ENCODE results near the gene TAL2. TPM values are rescaled to one million over a fixed set of nuclear protein-coding genes. Genes with fewer than 3 reads are reported as not detected.

TAL2 gene
- polyA plus RNA-seq, 1 donor from 2014 or later: 9.3 TPM

- Mint-ChIP-seq H3K36me3 (peaks cover 8% of the 10 kb centered on the region), H3K27ac (peak overlapping the region; percentile 40 to 99 (median 77)), H3K4me1 (peaks cover 30 to 31% (median 31%) of the 10 kb centered on the region in 3 donors), H3K9me3 (no peaks in the 10 kb centered on the region), H3K4me3 (peak overlapping the region in 3 of 4 donors; percentile 40 to 84 (median 41)), H3K27me3 (peaks cover 2% of the 10 kb centered on the region)
Observed at GRCh38 chr9:105661011-105661410, 1.2 kb upstream of the TAL2 start.

- Mint-ChIP-seq H3K4me3 (no peak overlapping the region), H3K9me3 (no peaks in the 10 kb centered on the region), H3K36me3 (peaks cover 8% of the 10 kb centered on the region)
Observed at GRCh38 chr9:105663914-105664313, 1.7 kb downstream of the TAL2 start.

GRCh38 chr9:105667867-105668266 lies 5.6 kb downstream of the TAL2 start:
- Mint-ChIP-seq H3K4me3 (no peak overlapping the region), H3K4me1 (peaks cover 1 to 5% (median 5%) of the 10 kb centered on the region in 3 donors), H3K9me3 (peaks cover under 1 to 2% (median 1%) of the 10 kb centered on the region in 3 donors)

More at GRCh38 chr9:105663914-105664313, 1.7 kb downstream of the TAL2 start:
- Mint-ChIP-seq H3K27ac (no peak overlapping the region), H3K27me3 (peaks cover 3% of the 10 kb centered on the region), H3K4me1 (peaks cover 18 to 20% (median 18%) of the 10 kb centered on the region in 3 donors)

GRCh38 chr9:105670315-105670714 lies 8.1 kb downstream of the TAL2 start:
- peaks cover 1% of the 10 kb centered on the region for H3K36me3 Mint-ChIP-seq
- H3K4me3 Mint-ChIP-seq: no peak overlapping the region
- H3K9me3 Mint-ChIP-seq: peaks cover 2 to 6% (median 6%) of the 10 kb centered on the region in 3 donors
- H3K27ac Mint-ChIP-seq: no peak overlapping the region
- H3K27me3 Mint-ChIP-seq: peaks cover 7% of the 10 kb centered on the region
- H3K4me1 Mint-ChIP-seq: peaks cover 11 to 17% (median 16%) of the 10 kb centered on the region in 3 donors

More at GRCh38 chr9:105667867-105668266, 5.6 kb downstream of the TAL2 start:
- peaks cover 7% of the 10 kb centered on the region for H3K27me3 Mint-ChIP-seq
- H3K36me3 Mint-ChIP-seq: peaks cover 5% of the 10 kb centered on the region
- H3K27ac Mint-ChIP-seq: no peak overlapping the region

GRCh38 chr9:105670775-105671174 lies 8.5 kb downstream of the TAL2 start:
- H3K36me3 Mint-ChIP-seq: no peaks in the 10 kb centered on the region
- no peak overlapping the region for H3K27ac Mint-ChIP-seq
- no peak overlapping the region for H3K4me3 Mint-ChIP-seq
- peaks cover 2 to 6% (median 6%) of the 10 kb centered on the region in 3 donors for H3K9me3 Mint-ChIP-seq
- peaks cover 7% of the 10 kb centered on the region for H3K27me3 Mint-ChIP-seq
- peaks cover 11 to 17% (median 16%) of the 10 kb centered on the region in 3 donors for H3K4me1 Mint-ChIP-seq

- H3K36me3 Mint-ChIP-seq: no peaks in the 10 kb centered on the region
- H3K27me3 Mint-ChIP-seq: peaks cover 6% of the 10 kb centered on the region
- peaks cover 2 to 6% (median 6%) of the 10 kb centered on the region in 3 donors for H3K9me3 Mint-ChIP-seq
- peak overlapping the region in 1 of 3 donors; percentile 92 for H3K27ac Mint-ChIP-seq
- H3K4me3 Mint-ChIP-seq: peak overlapping the region; percentile 54 to 85 (median 71)
- H3K4me1 Mint-ChIP-seq: peaks cover 11 to 17% (median 16%) of the 10 kb centered on the region in 3 donors
Observed at GRCh38 chr9:105672711-105673234, 10.5 kb downstream of the TAL2 start.

- Mint-ChIP-seq H3K27me3 (peaks cover 4% of the 10 kb centered on the region), H3K36me3 (no peaks in the 10 kb centered on the region), H3K4me1 (peaks cover 11 to 17% (median 16%) of the 10 kb centered on the region in 3 donors), H3K27ac (no peak overlapping the region), H3K9me3 (peaks cover 2 to 6% (median 6%) of the 10 kb centered on the region in 3 donors), H3K4me3 (peak overlapping the region in 2 of 4 donors; percentile 18 to 79)
Observed at GRCh38 chr9:105673850-105674387, 11.7 kb downstream of the TAL2 start.

GRCh38 chr9:105676351-105676923 lies 14.2 kb downstream of the TAL2 start:
- peaks cover 3% of the 10 kb centered on the region for H3K27me3 Mint-ChIP-seq
- H3K9me3 Mint-ChIP-seq: peaks cover 0 to 6% (median 6%) of the 10 kb centered on the region in 3 donors
- H3K4me1 Mint-ChIP-seq: peaks cover 11 to 17% (median 16%) of the 10 kb centered on the region in 3 donors
- H3K36me3 Mint-ChIP-seq: no peaks in the 10 kb centered on the region
- no peak overlapping the region for H3K4me3 Mint-ChIP-seq
- H3K27ac Mint-ChIP-seq: no peak overlapping the region

GRCh38 chr9:105678163-105678562 lies 15.9 kb downstream of the TAL2 start:
- H3K27me3 Mint-ChIP-seq: peaks cover 3% of the 10 kb centered on the region
- peaks cover 2% of the 10 kb centered on the region for H3K36me3 Mint-ChIP-seq
- H3K27ac Mint-ChIP-seq: no peak overlapping the region
- H3K4me1 Mint-ChIP-seq: peaks cover 7 to 9% (median 8%) of the 10 kb centered on the region in 3 donors
- peaks cover 0 to 3% (median 2%) of the 10 kb centered on the region in 3 donors for H3K9me3 Mint-ChIP-seq
- H3K4me3 Mint-ChIP-seq: no peak overlapping the region

- Mint-ChIP-seq H3K36me3 (peaks cover 2% of the 10 kb centered on the region), H3K9me3 (no peaks in the 10 kb centered on the region), H3K27ac (no peak overlapping the region), H3K4me1 (peaks cover 2 to 5% (median 4%) of the 10 kb centered on the region in 3 donors), H3K4me3 (no peak overlapping the region), H3K27me3 (peaks cover 3% of the 10 kb centered on the region)
Observed at GRCh38 chr9:105678781-105679180, 16.5 kb downstream of the TAL2 start.

GRCh38 chr9:105679257-105680022 lies 17.2 kb downstream of the TAL2 start:
- H3K4me3 Mint-ChIP-seq: no peak overlapping the region
- no peaks in the 10 kb centered on the region for H3K9me3 Mint-ChIP-seq
- H3K4me1 Mint-ChIP-seq: no peaks in the 10 kb centered on the region
- H3K36me3 Mint-ChIP-seq: peaks cover 2% of the 10 kb centered on the region
- H3K27me3 Mint-ChIP-seq: peaks cover 3% of the 10 kb centered on the region
- no peak overlapping the region for H3K27ac Mint-ChIP-seq

- no peaks in the 10 kb centered on the region for H3K4me1 Mint-ChIP-seq
- no peak overlapping the region for H3K4me3 Mint-ChIP-seq
- H3K27me3 Mint-ChIP-seq: peaks cover 3% of the 10 kb centered on the region
- no peaks in the 10 kb centered on the region for H3K9me3 Mint-ChIP-seq
- H3K27ac Mint-ChIP-seq: no peak overlapping the region
- peaks cover 2% of the 10 kb centered on the region for H3K36me3 Mint-ChIP-seq
Observed at GRCh38 chr9:105681313-105681712, 19.1 kb downstream of the TAL2 start.

- H3K9me3 Mint-ChIP-seq: no peaks in the 10 kb centered on the region
- H3K4me3 Mint-ChIP-seq: no peak overlapping the region
- no peak overlapping the region for H3K27ac Mint-ChIP-seq
- H3K4me1 Mint-ChIP-seq: no peaks in the 10 kb centered on the region
- peaks cover 3% of the 10 kb centered on the region for H3K27me3 Mint-ChIP-seq
- H3K36me3 Mint-ChIP-seq: peaks cover 2% of the 10 kb centered on the region
Observed at GRCh38 chr9:105681724-105682123, 19.5 kb downstream of the TAL2 start.

GRCh38 chr9:105683688-105684275 lies 21.5 kb downstream of the TAL2 start:
- Mint-ChIP-seq H3K27me3 (peaks cover 8% of the 10 kb centered on the region), H3K36me3 (peaks cover 4% of the 10 kb centered on the region), H3K9me3 (no peaks in the 10 kb centered on the region), H3K4me3 (no peak overlapping the region), H3K4me1 (no peaks in the 10 kb centered on the region), H3K27ac (no peak overlapping the region)

GRCh38 chr9:105686936-105687335 lies 24.7 kb downstream of the TAL2 start:
- Mint-ChIP-seq H3K4me3 (no peak overlapping the region), H3K36me3 (peaks cover 4% of the 10 kb centered on the region), H3K27ac (no peak overlapping the region), H3K4me1 (no peaks in the 10 kb centered on the region), H3K27me3 (peaks cover 10% of the 10 kb centered on the region), H3K9me3 (no peaks in the 10 kb centered on the region)
